Measurements from ENCODE around the gene CABYR. TPM values are rescaled to one million over a fixed set of nuclear protein-coding genes. Genes with fewer than 3 reads are reported as not detected.

Gene CABYR
- total and polyA plus RNA-seq, 12 donors = 0.19 to 0.68 (median 0.47) TPM; not detected in 6

GRCh38 chr18:24090876-24091275 lies 48.0 kb upstream of the CABYR start:
- no peaks in the 10 kb centered on the region for H3K9me3 ChIP-seq
- H3K4me3 ChIP-seq = no peak overlapping the region
- H3K36me3 ChIP-seq = peaks cover 0 to 12% (median 0%) of the 10 kb centered on the region in 9 donors
- H3K27me3 ChIP-seq = no peaks in the 10 kb centered on the region
- H3K4me1 ChIP-seq = peaks cover 2 to 28% (median 17%) of the 10 kb centered on the region in 9 donors
- H3K27ac ChIP-seq = no peak overlapping the region
- 98% methylated on average over 13 of the region's 13 CpGs for WGBS, 2 donors
- intact Hi-C loops (cut with DNase I) = no loop called here
- TF ChIP-seq CTCF (IDR thresholded peaks at IDR 0.05) = no peak
- DNase-seq (no peak), ATAC-seq (no peak)

GRCh38 chr18:24094561-24094960 lies 44.3 kb upstream of the CABYR start:
- ATAC-seq = no peak
- TF ChIP-seq CTCF (IDR thresholded peaks at IDR 0.05) = no peak
- Histone ChIP-seq H3K9me3 (peaks cover 0 to 19% (median 9%) of the 10 kb centered on the region in 11 donors), H3K4me1 (peaks cover 0 to 19% (median 5%) of the 10 kb centered on the region in 9 donors), H3K36me3 (peaks cover 0 to 8% (median 0%) of the 10 kb centered on the region in 9 donors), H3K27me3 (no peaks in the 10 kb centered on the region), H3K4me3 (no peak overlapping the region), H3K27ac (no peak overlapping the region)
- intact Hi-C loops (cut with DNase I) = no loop called here
- DNase-seq = no peak

- TF ChIP-seq CTCF (IDR thresholded peaks at IDR 0.05) = no peak
- no peak for DNase-seq
- Histone ChIP-seq H3K36me3 (peaks cover 0 to 8% (median 0%) of the 10 kb centered on the region in 9 donors), H3K27me3 (no peaks in the 10 kb centered on the region), H3K4me3 (no peak overlapping the region), H3K4me1 (peaks cover 0 to 13% (median 0%) of the 10 kb centered on the region in 9 donors), H3K9me3 (peaks cover 0 to 20% (median 9%) of the 10 kb centered on the region in 11 donors), H3K27ac (no peak overlapping the region)
- intact Hi-C loops (cut with DNase I) = no loop called here
- 95 to 99% methylated on average over 1 of the region's 1 CpG for WGBS, 2 donors
- ATAC-seq = no peak
Observed at GRCh38 chr18:24095976-24096375, 42.9 kb upstream of the CABYR start.

GRCh38 chr18:24103320-24104021 lies 35.4 kb upstream of the CABYR start:
- H3K4me3 ChIP-seq = no peak overlapping the region
- WGBS, 2 donors = 70 to 77% methylated on average over 6 of the region's 6 CpGs
- no peak overlapping the region for H3K27ac ChIP-seq
- peaks cover 0 to 5% (median 0%) of the 10 kb centered on the region in 11 donors for H3K9me3 ChIP-seq
- ATAC-seq = peak in 4 of 8 donors; percentile 39 to 69 (median 50)
- H3K36me3 ChIP-seq = peaks cover 0 to 8% (median 0%) of the 10 kb centered on the region in 9 donors
- intact Hi-C loops (cut with DNase I) = no loop called here
- DNase-seq = no peak
- H3K27me3 ChIP-seq = no peaks in the 10 kb centered on the region
- H3K4me1 ChIP-seq = peaks cover 0 to 6% (median 0%) of the 10 kb centered on the region in 9 donors
- no peak for TF ChIP-seq CTCF (IDR thresholded peaks at IDR 0.05)

Data from heart right ventricle (tissue), 16 donors.